Neural cell (in vitro differentiated cells): Measurements from ENCODE around the gene MANEAL. TPM values are rescaled to one million over a fixed set of nuclear protein-coding genes. Genes with fewer than 3 reads are reported as not detected.

Experiments used
- H2AFZ ChIP-seq: fragments of 200-600, 300-800 bp; sonication (generic), shearing (Covaris generic); 2 replicates; pipeline ENCODE4 v1.6.0; 2014; ENCODE audit warnings: low read depth, mild to moderate bottlenecking, antibody characterized with exemption, low read length, moderate library complexity
- H3F3A ChIP-seq: fragments of 200-600 bp; shearing (Covaris generic); 2 replicates; pipeline ENCODE4 v1.6.1; 2016; ENCODE audit warnings: mild to moderate bottlenecking, moderate library complexity, mixed read lengths, antibody characterized with exemption, low read length; ENCODE audit not compliant: insufficient read depth, poor library complexity, severe bottlenecking
- H3K27ac ChIP-seq: fragments of 200-600, 300-800 bp; sonication (generic), shearing (Covaris generic); 2 replicates; pipeline ENCODE4 v1.5.1; 2014; ENCODE audit warnings: mild to moderate bottlenecking, low read length, moderate library complexity
- H3K27me3 ChIP-seq: fragments of 300-800, 200-600 bp; sonication (generic), shearing (Covaris generic); 2 replicates; pipeline ENCODE4 v1.6.0; 2014; ENCODE audit warnings: mild to moderate bottlenecking, low read depth, low read length, moderate library complexity; ENCODE audit not compliant: insufficient read depth
- H3K36me3 ChIP-seq: fragments of 300-800, 200-600 bp; sonication (generic), shearing (Covaris generic); 2 replicates; pipeline ENCODE4 v1.5.1; 2014; ENCODE audit warnings: mild to moderate bottlenecking, antibody characterized with exemption, low read length, moderate library complexity; ENCODE audit not compliant: insufficient read depth
- H3K4me2 ChIP-seq: fragments of 300-800, 200-600 bp; sonication (generic), shearing (Covaris generic); 2 replicates; pipeline ENCODE4 v1.6.0; 2014; ENCODE audit warnings: mild to moderate bottlenecking, low read length
- H3K4me3 ChIP-seq: fragments of 300-800, 200-600 bp; sonication (generic), shearing (Covaris generic); 2 replicates; pipeline ENCODE4 v1.5.1; 2014; ENCODE audit warnings: mild to moderate bottlenecking, low read length, moderate library complexity
- H3K79me2 ChIP-seq: fragments of 200-600 bp; shearing (Covaris generic); replicated peaks from 2 replicates; pipeline ENCODE4 v1.6.0; 2014; ENCODE audit warnings: mild to moderate bottlenecking, low read length, moderate library complexity; ENCODE audit not compliant: insufficient read depth
- H3K9ac ChIP-seq: fragments of 300-800, 200-600 bp; sonication (generic), shearing (Covaris generic); 2 replicates; pipeline ENCODE4 v1.6.1; 2016; ENCODE audit warnings: mild to moderate bottlenecking, low read length, mixed read lengths
- H3K9me2 ChIP-seq: fragments of 200-600 bp; shearing (Covaris generic); 2 replicates; pipeline ENCODE4 v1.6.1; 2016; ENCODE audit warnings: mild to moderate bottlenecking, low read length, mixed read lengths; ENCODE audit not compliant: insufficient read depth
- H3K9me3 ChIP-seq: fragments of 200-600, 300-800 bp; sonication (generic), shearing (Covaris generic); 2 replicates; pipeline ENCODE4 v1.6.1; 2016; ENCODE audit warnings: mild to moderate bottlenecking, mixed run types, low read length, moderate library complexity, mixed read lengths
- H4K20me1 ChIP-seq: fragments of 200-600 bp; shearing (Covaris generic); 2 replicates; pipeline ENCODE4 v1.6.1; 2016; ENCODE audit warnings: mild to moderate bottlenecking, mixed run types; ENCODE audit not compliant: insufficient read depth
- EP300 ChIP-seq: fragments of 450-650 bp; conservative IDR thresholded peaks from 2 replicates; pipeline ENCODE4 v1.6.1; 2014; ENCODE audit warnings: antibody characterized with exemption, mild to moderate bottlenecking, moderate library complexity; ENCODE audit not compliant: poor library complexity, severe bottlenecking
- EZH2 ChIP-seq: fragments of 200-600, 300-800 bp; shearing (Covaris generic), sonication (generic); IDR thresholded peaks from 2 replicates; pipeline ENCODE4 v1.6.1; 2014; ENCODE audit warnings: antibody characterized with exemption, low read length, borderline replicate concordance, mild to moderate bottlenecking; ENCODE audit not compliant: insufficient read depth, poor library complexity, severe bottlenecking
- MXI1 ChIP-seq: fragments of 450-650 bp; conservative IDR thresholded peaks from 2 replicates; pipeline ENCODE4 v1.6.1; 2014; ENCODE audit warnings: antibody characterized with exemption, mild to moderate bottlenecking; ENCODE audit not compliant: poor library complexity, severe bottlenecking
- POLR2AphosphoS5 ChIP-seq: IDR thresholded peaks from 2 replicates; pipeline ENCODE4 v1.6.1; 2012
- RAD21 ChIP-seq: fragments of 450-650 bp; conservative IDR thresholded peaks from 2 replicates; pipeline ENCODE4 v1.6.1; 2014; ENCODE audit warnings: antibody characterized with exemption, mild to moderate bottlenecking, moderate library complexity
- SMC3 ChIP-seq: fragments of 450-650 bp; conservative IDR thresholded peaks from 2 replicates; pipeline ENCODE4 v1.6.1; 2014; ENCODE audit warnings: antibody characterized with exemption, mild to moderate bottlenecking, moderate library complexity; ENCODE audit not compliant: poor library complexity
- TAF1 ChIP-seq: IDR thresholded peaks from 2 replicates; pipeline ENCODE4 v1.6.1; 2012; ENCODE audit warnings: low read depth
- polyA plus RNA-seq: library from polyadenylated mRNA; depleted of rRNA; stranded (reverse); fragments of >200 nt; gene quantifications from 2 replicates; pipeline ENCODE4 v1.2.3, GENCODE V29; 2014
- TF ChIP-seq, protein P1 (sequence below): IDR thresholded peaks from 2 replicates; pipeline ENCODE4 v1.6.1; 2012; ENCODE audit warnings: borderline replicate concordance
- TF ChIP-seq, protein P2 (sequence below): fragments of 450-650 bp; IDR thresholded peaks from 2 replicates; pipeline ENCODE4 v1.5.1; 2014; ENCODE audit warnings: antibody characterized with exemption, mild to moderate bottlenecking, moderate library complexity; ENCODE audit not compliant: poor library complexity, severe bottlenecking

The MANEAL gene
- polyA plus RNA-seq, 1 donor from 2014 or later, result 37.0 TPM

DNA sequence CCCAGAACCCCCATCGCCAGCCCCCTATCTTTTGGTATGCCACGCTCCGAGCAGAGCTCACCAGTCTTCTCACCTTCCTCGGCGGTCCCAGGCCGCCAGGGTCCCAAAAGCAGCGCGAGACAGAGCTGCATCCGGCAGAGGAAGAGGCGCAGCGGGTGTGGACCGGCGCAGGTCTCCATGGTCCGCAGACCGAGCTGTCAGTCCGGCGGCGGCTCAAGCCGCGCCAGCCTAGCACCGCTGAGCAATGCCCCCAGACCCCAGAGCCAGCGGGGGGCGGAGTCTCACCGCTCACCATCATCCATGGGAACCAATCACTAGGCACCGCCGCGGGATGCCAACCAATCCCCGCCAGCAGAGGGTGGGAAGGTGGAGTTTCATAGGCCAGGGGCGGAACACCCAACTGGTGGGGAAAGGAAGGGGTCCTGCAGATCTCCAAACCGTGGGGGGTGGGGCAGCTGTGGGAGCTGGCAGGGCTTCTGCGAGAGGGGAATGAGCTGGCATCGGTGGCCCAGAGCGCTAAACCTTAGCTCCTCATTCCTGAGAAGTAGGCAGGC, 28.7 kb upstream of the MANEAL start, which contains the start of gene EPHA10 (continued):
- no peak for TF ChIP-seq EP300

DNA sequence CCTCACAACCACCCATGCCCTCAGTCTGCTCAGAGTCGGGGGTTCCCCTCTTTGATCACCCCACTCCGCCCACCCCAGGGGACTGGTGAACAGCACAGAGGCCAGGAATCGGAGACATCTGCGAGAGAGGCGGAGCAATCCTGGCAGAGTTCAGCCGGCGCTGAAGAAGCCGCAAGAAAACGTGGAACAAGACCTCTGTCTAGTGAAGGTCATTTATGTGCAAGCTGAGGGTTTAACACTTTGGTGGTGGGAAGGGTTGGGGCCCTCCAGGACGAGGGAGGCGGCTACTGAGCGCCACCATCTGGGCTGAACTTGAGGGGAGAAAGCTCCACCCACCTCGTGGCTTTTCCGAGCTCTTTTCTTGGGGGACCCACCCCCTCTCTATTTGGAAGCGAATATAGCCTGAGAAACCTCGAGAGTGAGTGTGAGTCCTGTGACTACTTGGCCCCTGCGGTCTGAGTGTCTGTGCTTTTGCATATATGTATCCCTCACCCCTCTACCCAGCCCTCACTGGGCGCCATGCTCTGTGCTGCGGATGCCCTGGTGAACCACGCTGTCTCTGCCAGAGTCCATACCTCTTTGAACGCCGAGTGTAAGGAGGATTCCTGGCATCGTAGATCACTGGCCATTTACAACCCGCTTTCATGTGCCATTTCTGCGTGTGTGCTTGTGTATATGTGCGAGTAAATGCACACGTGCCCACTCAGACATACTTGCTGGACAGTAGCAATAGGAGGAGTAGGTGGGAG, 27.6 kb upstream of the MANEAL start:
- peak overlapping the region; percentile 87 for H3K4me3 ChIP-seq
- no peaks in the 10 kb centered on the region for H3K79me2 ChIP-seq
- H3K9ac ChIP-seq, result peak overlapping the region; percentile 75
- H3K27me3 ChIP-seq, result peaks cover 87% of the 10 kb centered on the region
- TF ChIP-seq SMC3 (peak; percentile 58), TAF1 (no peak), RAD21 (peak; percentile 62), EP300 (no peak), EZH2 (no peak), MXI1 (no peak), POLR2AphosphoS5 (no peak)
- TF ChIP-seq, protein P1, sequence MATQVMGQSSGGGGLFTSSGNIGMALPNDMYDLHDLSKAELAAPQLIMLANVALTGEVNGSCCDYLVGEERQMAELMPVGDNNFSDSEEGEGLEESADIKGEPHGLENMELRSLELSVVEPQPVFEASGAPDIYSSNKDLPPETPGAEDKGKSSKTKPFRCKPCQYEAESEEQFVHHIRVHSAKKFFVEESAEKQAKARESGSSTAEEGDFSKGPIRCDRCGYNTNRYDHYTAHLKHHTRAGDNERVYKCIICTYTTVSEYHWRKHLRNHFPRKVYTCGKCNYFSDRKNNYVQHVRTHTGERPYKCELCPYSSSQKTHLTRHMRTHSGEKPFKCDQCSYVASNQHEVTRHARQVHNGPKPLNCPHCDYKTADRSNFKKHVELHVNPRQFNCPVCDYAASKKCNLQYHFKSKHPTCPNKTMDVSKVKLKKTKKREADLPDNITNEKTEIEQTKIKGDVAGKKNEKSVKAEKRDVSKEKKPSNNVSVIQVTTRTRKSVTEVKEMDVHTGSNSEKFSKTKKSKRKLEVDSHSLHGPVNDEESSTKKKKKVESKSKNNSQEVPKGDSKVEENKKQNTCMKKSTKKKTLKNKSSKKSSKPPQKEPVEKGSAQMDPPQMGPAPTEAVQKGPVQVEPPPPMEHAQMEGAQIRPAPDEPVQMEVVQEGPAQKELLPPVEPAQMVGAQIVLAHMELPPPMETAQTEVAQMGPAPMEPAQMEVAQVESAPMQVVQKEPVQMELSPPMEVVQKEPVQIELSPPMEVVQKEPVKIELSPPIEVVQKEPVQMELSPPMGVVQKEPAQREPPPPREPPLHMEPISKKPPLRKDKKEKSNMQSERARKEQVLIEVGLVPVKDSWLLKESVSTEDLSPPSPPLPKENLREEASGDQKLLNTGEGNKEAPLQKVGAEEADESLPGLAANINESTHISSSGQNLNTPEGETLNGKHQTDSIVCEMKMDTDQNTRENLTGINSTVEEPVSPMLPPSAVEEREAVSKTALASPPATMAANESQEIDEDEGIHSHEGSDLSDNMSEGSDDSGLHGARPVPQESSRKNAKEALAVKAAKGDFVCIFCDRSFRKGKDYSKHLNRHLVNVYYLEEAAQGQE, result no peak
- TF ChIP-seq, protein P2, sequence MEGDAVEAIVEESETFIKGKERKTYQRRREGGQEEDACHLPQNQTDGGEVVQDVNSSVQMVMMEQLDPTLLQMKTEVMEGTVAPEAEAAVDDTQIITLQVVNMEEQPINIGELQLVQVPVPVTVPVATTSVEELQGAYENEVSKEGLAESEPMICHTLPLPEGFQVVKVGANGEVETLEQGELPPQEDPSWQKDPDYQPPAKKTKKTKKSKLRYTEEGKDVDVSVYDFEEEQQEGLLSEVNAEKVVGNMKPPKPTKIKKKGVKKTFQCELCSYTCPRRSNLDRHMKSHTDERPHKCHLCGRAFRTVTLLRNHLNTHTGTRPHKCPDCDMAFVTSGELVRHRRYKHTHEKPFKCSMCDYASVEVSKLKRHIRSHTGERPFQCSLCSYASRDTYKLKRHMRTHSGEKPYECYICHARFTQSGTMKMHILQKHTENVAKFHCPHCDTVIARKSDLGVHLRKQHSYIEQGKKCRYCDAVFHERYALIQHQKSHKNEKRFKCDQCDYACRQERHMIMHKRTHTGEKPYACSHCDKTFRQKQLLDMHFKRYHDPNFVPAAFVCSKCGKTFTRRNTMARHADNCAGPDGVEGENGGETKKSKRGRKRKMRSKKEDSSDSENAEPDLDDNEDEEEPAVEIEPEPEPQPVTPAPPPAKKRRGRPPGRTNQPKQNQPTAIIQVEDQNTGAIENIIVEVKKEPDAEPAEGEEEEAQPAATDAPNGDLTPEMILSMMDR, result peak; percentile 69
- H2AFZ ChIP-seq, result peak overlapping the region; percentile 80
- H3K9me3 ChIP-seq, result no peaks in the 10 kb centered on the region
- H3K4me2 ChIP-seq, result peak overlapping the region; percentile 94
- H3F3A ChIP-seq, result no peaks in the 10 kb centered on the region
- no peaks in the 10 kb centered on the region for H3K9me2 ChIP-seq
- peak overlapping the region; percentile 78 for H3K27ac ChIP-seq
- no peaks in the 10 kb centered on the region for H4K20me1 ChIP-seq
- H3K36me3 ChIP-seq, result no peaks in the 10 kb centered on the region

DNA sequence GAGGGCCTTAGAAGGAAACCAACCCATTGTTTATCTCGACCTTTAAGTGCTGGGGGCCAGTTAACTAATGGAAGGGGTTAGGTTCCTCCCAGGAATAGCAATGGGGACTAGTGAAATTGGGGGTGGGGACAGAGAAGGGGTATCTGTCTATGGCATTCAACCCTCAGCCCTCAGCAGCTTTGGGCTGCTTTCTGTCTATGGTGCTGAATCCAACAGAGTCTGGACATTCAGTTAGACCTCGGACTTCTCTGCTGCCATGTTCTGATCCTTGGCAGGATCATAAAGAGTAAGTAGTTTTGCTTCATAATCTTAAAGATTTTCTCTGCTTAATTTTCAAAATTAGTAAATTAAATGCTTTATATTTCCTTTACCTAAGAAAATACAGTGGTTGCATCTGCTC, 26.2 kb upstream of the MANEAL start:
- Histone ChIP-seq H3F3A (no peaks in the 10 kb centered on the region), H3K9ac (no peak overlapping the region), H3K79me2 (no peaks in the 10 kb centered on the region), H3K9me3 (no peaks in the 10 kb centered on the region), H3K4me2 (no peak overlapping the region), H3K27ac (no peak overlapping the region), H3K36me3 (no peaks in the 10 kb centered on the region), H3K9me2 (no peaks in the 10 kb centered on the region), H3K27me3 (peaks cover 73% of the 10 kb centered on the region), H2AFZ (no peak overlapping the region), H4K20me1 (no peaks in the 10 kb centered on the region), H3K4me3 (no peak overlapping the region)
- no peak for TF ChIP-seq EP300
- TF ChIP-seq EZH2, result no peak
- TF ChIP-seq MXI1, result no peak
- TF ChIP-seq, protein P2, result no peak
- TF ChIP-seq SMC3, result no peak
- TF ChIP-seq TAF1, result no peak
- TF ChIP-seq POLR2AphosphoS5, result no peak
- TF ChIP-seq RAD21, result no peak
- TF ChIP-seq, protein P1, result no peak
